IPS-18c (cell line): ENCODE measurements around the gene SLC25A6.
"Not testable (repeated sequence)": the region's sequence is repeated elsewhere in the genome, so short reads cannot be mapped to it uniquely, and the experiment has no call there.

Experiments
- H3K4me3 ChIP-seq: 2 replicates; pipeline ENCODE4 v1.7.0; 2013; ENCODE audit warnings: low read depth, mild to moderate bottlenecking, low read length, moderate library complexity; ENCODE audit not compliant: insufficient read depth
- H3K9me3 ChIP-seq: one replicate; pipeline ENCODE4 v1.6.1; 2013; ENCODE audit warnings: mild to moderate bottlenecking, low read length, moderate library complexity; ENCODE audit not compliant: control insufficient read depth, insufficient read depth

Gene SLC25A6

GRCh38 chrX:1378306-1378759 lies 13.6 kb downstream of the SLC25A6 start:
- Histone ChIP-seq H3K9me3 (no peaks in the 10 kb centered on the region), H3K4me3 (no peak overlapping the region)

- H3K9me3 ChIP-seq = no peaks in the 10 kb centered on the region
- H3K4me3 ChIP-seq = no peak overlapping the region
Measured at GRCh38 chrX:1368385-1368698, 23.6 kb downstream of the SLC25A6 start.

- not testable (repeated sequence) for H3K9me3 ChIP-seq, H3K4me3 ChIP-seq
Measured at GRCh38 chrX:1366363-1366762, 25.6 kb downstream of the SLC25A6 start.

GRCh38 chrX:1361910-1362309 lies 30.0 kb downstream of the SLC25A6 start:
- H3K4me3 ChIP-seq = no peak overlapping the region
- H3K9me3 ChIP-seq = no peaks in the 10 kb centered on the region

- no peak overlapping the region for H3K4me3 ChIP-seq
- no peaks in the 10 kb centered on the region for H3K9me3 ChIP-seq
Measured at GRCh38 chrX:1361275-1361674, 30.6 kb downstream of the SLC25A6 start.

- Histone ChIP-seq H3K9me3 (no peaks in the 10 kb centered on the region), H3K4me3 (no peak overlapping the region)
Measured at GRCh38 chrX:1360171-1360570, 31.7 kb downstream of the SLC25A6 start.

- H3K9me3 ChIP-seq = no peaks in the 10 kb centered on the region
- no peak overlapping the region for H3K4me3 ChIP-seq
Measured at GRCh38 chrX:1359477-1359873, 32.4 kb downstream of the SLC25A6 start.

- no peaks in the 10 kb centered on the region for H3K9me3 ChIP-seq
- no peak overlapping the region for H3K4me3 ChIP-seq
Measured at GRCh38 chrX:1358793-1359476, 33.0 kb downstream of the SLC25A6 start.

- Histone ChIP-seq H3K9me3 (no peaks in the 10 kb centered on the region), H3K4me3 (no peak overlapping the region)
Measured at GRCh38 chrX:1357993-1358392, 33.9 kb downstream of the SLC25A6 start.

- Histone ChIP-seq H3K9me3 (no peaks in the 10 kb centered on the region), H3K4me3 (0 out of 2 replicates have a peak overlapping the region, but pooled peaks have one; percentile 0)
Measured at GRCh38 chrX:1355131-1356046, 36.5 kb downstream of the SLC25A6 start.

- H3K9me3 ChIP-seq = no peaks in the 10 kb centered on the region
- H3K4me3 ChIP-seq = no peak overlapping the region
Measured at GRCh38 chrX:1354036-1355019, 37.6 kb downstream of the SLC25A6 start.

- Histone ChIP-seq H3K9me3 (no peaks in the 10 kb centered on the region), H3K4me3 (no peak overlapping the region)
Measured at GRCh38 chrX:1351981-1352714, 39.8 kb downstream of the SLC25A6 start.

GRCh38 chrX:1349606-1350005 lies 42.3 kb downstream of the SLC25A6 start:
- H3K4me3 ChIP-seq, H3K9me3 ChIP-seq: not testable (repeated sequence)

- Histone ChIP-seq H3K9me3 (peaks cover 2% of the 10 kb centered on the region), H3K4me3 (no peak overlapping the region)
Measured at GRCh38 chrX:1341545-1342184, 50.2 kb downstream of the SLC25A6 start.

GRCh38 chrX:1336948-1337779 lies 54.7 kb downstream of the SLC25A6 start:
- H3K9me3 ChIP-seq = peaks cover 6% of the 10 kb centered on the region

More at GRCh38 chrX:1336948-1337779, 54.7 kb downstream of the SLC25A6 start:
- no peak overlapping the region for H3K4me3 ChIP-seq
